GM19238 (cell line): ENCODE data around the gene HNRNPM.
"Not testable (repeated sequence)": the region's sequence is repeated elsewhere in the genome, so short reads cannot be mapped to it uniquely, and the experiment has no call there.

Source experiments
- DNase-seq: peaks from one replicate; pipeline ENCODE4 v3.0.0; 2011; ENCODE audit warnings: low spot score; ENCODE audit not compliant: insufficient read length

Gene HNRNPM, protein sequence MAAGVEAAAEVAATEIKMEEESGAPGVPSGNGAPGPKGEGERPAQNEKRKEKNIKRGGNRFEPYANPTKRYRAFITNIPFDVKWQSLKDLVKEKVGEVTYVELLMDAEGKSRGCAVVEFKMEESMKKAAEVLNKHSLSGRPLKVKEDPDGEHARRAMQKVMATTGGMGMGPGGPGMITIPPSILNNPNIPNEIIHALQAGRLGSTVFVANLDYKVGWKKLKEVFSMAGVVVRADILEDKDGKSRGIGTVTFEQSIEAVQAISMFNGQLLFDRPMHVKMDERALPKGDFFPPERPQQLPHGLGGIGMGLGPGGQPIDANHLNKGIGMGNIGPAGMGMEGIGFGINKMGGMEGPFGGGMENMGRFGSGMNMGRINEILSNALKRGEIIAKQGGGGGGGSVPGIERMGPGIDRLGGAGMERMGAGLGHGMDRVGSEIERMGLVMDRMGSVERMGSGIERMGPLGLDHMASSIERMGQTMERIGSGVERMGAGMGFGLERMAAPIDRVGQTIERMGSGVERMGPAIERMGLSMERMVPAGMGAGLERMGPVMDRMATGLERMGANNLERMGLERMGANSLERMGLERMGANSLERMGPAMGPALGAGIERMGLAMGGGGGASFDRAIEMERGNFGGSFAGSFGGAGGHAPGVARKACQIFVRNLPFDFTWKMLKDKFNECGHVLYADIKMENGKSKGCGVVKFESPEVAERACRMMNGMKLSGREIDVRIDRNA

GRCh38 chr19:8444677-8445487 lies at the start of gene HNRNPM:
HNRNPM (plus strand) TSS chr19:8444975; CDS start chr19:8444999, 24 bp downstream.
- DNase-seq, result peak; percentile 97

- DNase-seq, result no peak
Observed at GRCh38 chr19:8395621-8396082, 49.1 kb upstream of the HNRNPM start.

DNA sequence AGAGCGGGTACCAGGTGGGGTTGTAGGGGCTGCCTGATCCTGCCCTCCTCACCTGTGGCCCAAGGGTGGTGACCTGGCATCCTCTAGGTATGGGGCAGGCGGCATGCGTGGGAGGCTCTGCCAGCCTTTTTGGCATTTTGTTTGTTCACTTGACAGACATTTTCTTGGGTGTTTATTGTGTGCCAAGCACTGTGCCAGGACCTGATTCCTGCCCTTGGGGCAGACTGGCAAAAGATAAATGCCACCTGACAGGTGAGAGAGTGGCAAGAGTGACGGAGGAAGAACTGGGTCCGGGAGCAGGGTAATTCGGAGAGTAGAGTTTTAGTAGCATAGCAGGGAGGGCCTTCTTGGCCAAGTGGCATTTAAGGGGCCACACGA lies 48.6 kb upstream of the HNRNPM start:
- no peak for DNase-seq

DNA sequence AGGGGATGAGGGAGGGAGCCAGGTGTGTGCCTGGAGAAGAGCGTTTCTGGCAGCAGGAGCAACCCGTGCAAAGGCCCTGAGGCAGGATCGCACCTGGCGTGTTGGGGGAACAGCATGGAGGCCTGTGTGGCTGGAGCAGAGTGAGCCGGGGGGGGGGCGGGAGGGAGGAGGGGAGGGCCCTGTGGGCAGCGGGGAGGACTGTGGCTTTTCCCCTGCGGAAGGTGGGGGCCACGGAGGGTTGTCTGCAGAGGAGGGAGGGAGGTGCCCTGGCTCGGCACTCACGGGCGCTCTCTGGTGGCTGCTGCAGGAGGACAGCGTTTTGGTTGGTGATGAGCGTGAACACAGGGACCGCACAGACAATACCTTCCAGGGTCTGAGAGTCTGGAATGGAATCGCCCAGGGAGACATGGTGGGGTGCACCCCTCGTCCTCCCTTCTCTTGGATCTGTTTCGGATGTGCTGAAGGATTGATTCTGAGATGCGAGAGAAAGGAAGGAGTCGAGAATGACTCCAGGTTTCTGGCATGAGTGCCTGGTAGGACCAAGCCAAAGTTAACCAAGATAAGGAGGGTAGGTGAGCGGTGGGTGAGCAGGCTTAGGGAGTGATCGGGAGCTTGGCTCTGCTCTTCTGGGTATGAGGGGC lies 48.1 kb upstream of the HNRNPM start:
- DNase-seq, result peak; percentile 54

DNA sequence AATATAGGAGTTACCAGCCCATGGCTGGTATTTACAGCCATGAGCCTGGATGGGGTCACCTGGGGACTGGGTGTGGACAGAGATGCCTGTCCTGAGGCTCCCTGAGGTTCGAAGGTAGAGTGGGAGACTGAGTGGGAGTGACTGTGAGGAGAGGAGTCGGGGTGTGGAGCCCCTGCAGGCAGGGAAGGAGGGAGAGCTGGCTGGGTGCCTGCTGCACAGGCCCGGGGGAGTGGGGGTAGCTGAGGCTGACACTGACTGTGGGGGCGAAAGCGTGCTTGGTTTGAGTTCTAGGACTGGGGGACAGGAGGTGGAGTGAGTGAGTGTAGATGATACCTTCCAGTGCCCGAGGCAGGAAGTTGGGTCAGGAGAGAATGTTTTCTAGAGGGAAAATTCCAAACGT lies 47.5 kb upstream of the HNRNPM start:
- no peak for DNase-seq

DNA sequence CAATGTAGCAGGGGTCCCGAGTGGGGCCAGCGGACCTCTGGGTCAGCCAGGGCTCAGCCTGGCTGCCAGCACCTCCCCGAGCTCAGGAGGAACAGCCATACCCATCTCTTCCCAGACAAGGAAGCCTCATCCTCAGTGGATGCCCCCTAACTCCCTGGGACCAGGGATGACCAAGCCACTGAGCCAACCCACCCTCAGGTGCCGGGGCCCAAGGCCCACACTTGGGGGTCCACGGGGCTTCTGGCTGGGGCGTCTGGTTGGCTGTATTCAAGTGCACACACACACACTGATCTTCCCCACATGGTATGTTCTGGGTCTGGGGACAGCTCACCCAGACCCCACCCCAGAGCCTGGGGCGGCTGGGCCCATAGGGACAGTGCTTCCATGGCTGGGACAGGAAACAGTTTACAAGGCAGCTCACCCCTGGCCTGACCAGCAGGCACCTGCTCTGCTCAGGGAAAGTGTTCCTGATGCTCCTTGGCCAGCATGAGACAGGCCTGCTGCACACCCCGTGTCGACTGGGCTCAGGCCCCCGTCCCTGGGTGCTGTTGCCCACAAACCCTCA lies 46.9 kb upstream of the HNRNPM start:
- no peak for DNase-seq

DNA sequence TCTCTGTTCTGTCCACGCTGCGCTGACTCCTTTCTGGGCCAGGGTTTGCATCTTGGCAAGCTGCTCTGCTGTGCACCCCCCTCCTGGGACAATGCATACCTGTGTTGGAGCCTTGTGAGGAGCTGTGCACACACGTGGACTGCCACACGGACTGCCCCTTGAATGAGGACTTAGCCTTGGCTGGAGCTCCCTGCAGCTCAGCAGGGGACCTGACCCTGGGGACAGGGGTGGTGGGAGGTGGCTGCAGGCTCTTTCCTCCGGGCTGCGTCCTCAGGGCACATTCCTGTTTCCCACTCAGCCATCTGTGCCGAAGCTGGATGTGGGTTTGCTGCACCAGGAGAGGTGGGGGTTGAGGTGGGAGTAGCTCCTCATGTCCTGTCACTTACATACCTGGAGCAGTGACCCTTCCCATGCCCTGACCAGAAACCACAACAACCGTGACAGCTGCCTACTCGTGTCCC lies 46.4 kb upstream of the HNRNPM start:
- no peak for DNase-seq

- DNase-seq, result no peak
Observed at GRCh38 chr19:8399681-8400188, 45.0 kb upstream of the HNRNPM start.

- DNase-seq, result no peak
Observed at GRCh38 chr19:8401981-8402411, 42.8 kb upstream of the HNRNPM start.

- no peak for DNase-seq
Observed at GRCh38 chr19:8403098-8403819, 41.5 kb upstream of the HNRNPM start.

GRCh38 chr19:8403820-8404109 lies 41.0 kb upstream of the HNRNPM start:
- no peak for DNase-seq

GRCh38 chr19:8404391-8405151 lies 40.2 kb upstream of the HNRNPM start:
- DNase-seq, result no peak

GRCh38 chr19:8410718-8411117 lies 34.1 kb upstream of the HNRNPM start:
- not testable (repeated sequence) for DNase-seq

DNA sequence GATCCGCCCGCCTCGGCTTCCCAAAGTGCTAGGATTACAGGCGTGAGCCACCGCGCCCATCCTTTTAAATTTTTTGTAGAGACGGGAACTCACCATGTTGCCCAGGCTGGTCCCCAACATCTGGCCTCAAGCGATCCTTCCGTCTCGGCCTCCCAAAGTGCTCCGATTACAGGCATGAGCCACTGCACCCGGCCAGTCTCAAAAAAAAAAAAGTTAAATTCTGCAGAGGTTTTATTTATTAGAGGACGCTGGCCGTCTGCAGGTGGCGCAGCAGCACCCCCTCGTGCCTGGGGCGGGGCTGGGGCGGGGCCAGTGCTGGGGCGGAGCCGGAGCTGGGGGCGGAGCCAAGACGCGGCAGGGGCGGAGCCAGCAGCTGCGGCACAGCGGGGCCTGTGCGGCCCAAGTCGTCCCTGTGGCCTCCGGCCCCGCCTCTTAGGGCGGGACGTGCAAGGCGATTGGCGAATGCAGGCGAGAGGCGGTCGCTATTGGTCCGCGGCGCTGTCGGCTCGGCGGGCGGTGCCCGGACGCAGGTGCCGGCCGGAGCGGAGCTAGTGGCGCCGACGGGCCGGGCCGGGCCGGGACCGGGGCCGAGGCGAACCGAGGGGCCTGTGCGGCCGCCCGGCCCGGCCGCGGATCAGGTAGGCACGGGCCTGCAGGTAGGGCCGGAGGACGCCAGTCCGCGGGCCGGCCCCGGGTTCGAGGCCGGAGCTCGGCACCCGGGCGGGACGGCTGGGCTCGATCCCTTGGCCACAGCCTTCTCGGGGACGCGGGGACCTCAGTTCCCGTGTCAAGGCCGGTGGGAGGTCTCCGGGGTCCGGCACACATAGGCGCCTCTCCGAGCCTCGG lies 31.8 kb upstream of the HNRNPM start, which contains the start of gene MARCHF2:
Gene MARCHF2, plus strand, starts transcription at position 523 of the 846 bp plus-strand sequence. CDS start 8,536 bp downstream, outside the sequence.
- peak; percentile 99 for DNase-seq

DNA sequence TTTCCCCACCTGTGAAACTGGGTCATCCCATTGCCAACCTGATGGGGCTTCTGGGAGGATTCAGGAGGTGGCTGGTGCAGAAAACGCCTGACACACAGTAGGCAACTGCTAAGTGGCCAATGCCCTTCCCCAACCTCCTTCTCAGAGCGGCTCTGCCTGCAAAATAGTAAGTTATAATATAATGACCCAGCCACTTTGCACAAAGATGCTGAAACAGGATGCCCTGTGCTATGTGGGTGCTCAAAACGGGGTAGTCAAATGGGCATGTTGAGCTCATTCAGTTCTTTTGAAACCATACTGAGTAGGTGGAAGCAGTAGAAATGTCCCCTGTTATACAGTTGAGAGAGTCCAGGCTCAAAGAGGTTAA lies 31.2 kb upstream of the HNRNPM start:
- no peak for DNase-seq

DNA sequence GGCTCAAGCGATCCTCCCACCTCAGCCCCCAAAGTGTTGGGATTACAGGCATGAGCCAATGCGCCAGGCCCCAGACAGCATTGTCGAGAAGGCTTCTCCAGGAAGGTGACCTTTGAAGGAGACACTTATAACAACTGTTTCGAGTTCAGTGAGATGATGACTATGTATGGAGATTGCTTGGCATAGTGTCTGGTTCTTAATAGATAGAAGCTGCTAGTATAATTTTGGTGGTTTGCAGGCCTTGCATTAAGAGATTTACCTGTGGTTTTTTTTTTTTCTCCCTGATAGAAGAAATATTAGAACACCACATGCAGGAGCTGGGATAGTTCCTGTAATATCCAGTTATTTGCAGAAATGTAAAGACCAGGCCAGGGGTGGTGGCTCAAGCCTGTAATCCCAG lies 28.0 kb upstream of the HNRNPM start:
- DNase-seq, result no peak

DNA sequence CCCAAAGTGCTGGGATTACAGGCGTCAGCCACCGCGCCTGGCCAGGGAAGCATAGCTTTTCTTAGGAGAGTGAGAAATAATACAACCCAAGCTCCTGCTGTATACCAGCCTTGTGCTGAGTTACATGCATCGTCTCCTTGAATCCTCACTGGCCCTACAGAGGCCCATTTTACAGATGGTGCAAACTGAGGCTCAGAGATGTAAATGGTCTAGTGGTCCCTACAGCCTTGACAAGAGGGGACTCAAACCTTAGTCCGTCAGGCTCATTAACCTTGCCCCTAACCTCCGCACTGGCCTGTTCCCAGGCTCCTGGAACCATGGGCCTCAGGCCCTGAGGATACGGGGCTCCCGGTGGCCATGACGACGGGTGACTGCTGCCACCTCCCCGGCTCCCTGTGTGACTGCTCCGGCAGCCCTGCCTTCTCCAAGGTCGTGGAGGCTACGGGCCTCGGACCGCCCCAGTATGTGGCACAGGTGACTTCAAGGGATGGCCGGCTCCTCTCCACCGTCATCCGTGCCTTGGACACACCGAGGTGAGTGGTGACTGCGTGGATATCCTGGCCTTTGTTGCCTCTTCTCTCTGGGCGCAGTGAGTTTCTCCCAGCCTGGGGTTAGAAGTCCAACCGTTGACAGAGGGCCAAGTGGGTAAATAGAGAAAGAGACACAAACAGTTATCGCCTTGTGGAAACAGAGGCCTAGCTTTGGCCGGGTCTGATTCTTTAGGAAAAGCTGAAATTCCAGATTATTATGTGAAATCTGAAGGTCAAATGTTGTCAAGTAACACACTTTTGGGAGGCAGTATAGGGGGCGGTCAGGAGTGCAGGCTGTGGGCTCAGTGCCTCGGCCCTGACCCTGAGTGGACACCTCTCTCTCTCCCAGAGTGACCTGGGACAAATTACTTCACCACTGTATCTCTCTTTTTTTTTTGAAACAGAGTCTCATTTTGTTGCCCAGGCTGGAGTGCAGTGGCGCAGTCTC lies 23.0 kb upstream of the HNRNPM start:
- no peak for DNase-seq
